Fibroblast of skin of right biceps (primary cell): ENCODE measurements around the gene CES2.
A peak's percentile ranks its signal among the peaks of the same experiment; 100 is the strongest.

Source experiments
- DNase-seq: peaks from one replicate; pipeline ENCODE4 v3.0.0-alpha.2; 2013

CES2 gene

DNA sequence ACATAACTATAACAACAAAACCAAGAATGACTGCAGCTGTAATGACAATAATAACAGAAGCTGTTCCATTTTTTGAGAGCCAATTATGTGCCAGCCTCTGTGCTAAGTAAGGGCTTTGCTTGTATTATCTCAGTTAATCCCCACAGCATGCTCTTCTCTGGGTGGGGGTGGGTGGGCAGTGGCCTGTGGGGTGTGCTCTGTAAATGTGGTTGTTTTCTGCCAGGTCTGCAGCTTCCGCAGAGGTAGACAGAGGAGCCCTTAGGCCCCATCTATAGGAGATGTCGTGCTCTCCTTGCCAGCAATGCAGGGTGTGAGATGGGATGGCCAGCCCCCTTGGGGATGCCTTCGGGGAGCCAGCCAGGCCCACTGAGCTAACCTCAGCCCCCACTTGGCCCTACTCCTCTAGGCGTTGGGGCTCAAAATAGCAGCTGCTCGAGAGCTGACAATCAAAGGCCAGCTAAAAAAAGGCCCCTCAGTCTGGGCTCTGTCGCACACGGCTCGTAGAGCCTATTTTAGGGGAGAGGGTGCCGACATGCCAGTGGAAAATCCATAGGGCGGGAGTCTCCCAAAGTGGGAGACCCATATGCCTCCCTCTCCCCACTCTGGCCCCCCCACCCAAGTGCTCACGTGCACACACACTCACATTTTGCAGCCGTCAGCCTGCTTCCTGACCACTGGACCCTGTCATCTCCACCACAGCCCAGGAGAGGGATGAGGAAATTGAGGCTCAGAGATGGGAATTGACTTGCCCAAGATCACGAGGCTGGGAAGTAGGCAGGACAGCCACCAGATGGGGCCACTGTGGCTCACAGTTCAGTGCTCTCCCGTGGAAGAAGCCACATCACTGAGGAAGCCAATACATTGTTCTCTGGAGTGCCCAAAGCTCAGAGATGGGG is 32.4 kb upstream of the CES2 start:
- no peak for DNase-seq

DNA sequence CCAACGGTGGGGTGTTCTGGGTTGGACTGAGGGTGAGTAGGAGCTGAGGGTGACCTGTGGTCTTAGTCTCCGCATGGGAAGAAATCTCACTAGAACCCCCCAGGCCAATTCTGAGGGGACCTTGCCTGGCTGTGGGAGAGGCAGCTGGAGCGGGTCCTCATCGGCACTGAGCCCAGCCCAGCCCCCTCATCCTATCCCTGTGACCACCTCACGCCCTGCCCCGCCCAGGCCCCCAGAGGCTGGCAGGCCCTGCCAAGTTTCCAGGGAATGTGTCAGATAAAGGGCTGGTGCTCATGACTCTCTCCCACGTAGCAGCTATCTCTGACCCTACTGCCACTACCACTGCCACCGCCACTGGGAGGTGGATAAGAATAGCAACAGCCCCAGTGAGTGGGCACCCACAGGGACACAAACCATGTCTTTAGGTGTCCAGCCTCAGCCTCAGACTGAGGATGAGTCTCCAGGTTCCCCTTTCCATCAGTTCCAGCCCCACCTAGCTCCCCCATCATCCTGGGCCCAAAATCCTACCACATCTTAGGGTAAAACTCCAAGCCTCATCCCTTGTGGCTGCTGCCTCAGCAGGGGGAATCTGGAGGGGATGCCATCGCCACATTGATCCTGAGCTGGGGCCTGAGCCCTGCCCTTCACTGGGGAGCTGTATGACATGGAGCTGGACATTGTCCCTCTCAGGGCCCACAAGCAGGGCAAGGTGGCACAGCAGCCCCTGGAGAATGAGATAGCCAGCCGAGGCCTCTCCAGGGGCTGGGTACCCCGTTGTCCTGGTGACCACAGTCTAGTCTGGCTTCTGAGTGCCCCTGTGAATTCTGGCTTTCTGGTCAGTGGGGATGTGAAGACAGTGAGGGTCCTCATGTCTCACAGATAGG is 31.5 kb upstream of the CES2 start:
- no peak for DNase-seq

DNA sequence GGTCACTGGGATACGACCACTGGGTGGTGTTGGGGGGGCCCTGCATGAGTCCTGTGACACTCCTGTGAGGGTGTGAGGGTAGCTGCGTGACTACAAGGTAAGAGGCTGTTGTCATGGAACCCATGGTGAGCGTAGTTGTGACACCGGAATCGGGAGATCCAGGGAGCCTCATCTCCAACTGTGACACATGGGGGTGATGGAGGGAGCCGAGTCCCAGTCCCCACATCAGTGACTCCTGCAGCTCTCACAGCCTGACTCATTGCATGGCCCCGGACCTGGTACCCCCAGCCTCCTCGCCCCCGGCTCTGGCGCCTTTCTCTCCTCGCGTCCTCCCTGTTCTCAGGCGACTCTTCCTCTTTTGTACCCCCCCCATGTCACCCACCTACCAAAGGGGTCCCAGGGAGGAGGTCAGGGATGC is 30.9 kb upstream of the CES2 start:
- DNase-seq = no peak

DNA sequence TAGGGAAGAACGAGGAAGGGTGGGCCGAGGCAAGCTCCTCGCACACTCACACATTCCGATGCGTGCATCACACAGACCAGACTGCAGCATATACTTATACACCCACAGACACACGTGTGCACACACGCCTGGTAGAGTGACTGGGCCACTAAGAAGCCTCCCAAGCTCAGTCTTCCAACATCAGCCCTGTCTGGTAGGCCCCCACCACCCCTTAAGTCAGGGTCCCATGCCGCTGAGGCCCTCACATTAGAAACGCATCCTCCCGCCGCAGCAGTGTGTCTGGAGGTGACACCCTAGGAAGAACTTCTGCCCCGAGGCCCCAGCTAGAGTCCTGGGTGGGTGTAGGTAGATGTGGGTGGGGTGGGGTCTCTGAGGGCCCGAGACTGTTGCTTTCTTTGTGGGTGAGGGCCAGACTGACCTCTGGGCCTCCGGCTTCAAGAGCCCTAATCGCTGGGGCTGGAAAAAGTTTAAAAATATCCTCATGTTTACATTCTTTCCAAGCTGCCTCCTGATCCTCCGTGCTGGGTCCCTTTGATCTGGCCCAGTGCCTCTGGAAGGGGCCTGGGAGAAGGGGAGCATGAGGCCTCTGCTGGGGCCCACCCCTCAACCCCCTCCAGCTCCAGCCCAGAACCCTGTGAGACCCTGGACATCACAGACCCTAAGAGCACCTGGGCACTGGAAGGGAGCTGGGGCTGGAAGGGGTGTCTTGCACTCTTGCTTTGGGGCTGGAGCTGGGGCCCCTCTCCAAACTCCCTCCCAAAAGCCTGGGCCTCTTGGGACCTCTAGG is 30.3 kb upstream of the CES2 start:
- peak; percentile 22 for DNase-seq

DNA sequence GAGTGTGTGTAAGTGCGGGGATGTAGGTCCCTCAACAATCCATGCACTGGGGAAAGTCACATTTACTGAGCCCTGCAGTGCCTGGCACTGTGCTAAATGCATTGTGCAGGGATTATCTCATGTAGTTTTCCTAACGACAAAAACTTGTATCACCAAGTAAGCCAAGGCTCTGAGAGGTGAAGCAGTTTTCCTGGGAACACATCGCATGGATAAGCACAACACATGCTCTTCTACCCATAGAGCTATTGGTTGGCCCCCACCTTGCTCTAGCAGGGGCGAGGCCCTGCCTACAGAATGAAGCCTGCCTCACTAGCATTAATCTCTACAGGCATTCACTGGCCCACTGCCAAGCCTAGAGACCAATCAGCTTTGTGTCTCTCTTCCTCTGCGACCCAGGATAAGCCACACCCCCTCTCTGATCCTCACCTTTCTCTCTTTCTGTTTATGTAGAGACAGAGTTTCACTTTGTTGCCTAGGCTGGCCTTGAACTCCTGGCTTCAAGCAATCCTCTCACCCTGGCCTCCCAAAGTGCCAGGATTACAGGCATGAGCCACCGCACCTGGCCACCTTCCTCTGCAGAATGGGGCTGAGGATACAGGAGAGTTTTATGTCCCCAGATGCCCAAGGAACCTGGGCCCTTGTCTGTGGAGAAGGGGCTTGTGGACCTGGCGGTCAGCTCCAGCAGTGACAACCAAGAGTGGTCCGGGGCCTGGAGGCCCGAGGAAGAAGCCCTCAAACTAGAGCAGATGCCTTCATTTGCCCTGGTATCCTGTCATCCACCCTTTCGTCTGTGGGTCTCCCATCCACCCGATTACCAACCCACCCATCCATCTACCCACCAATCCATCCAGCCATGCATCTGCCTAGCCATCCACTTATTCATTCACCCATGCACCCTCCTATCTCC is 29.4 kb upstream of the CES2 start:
- peak; percentile 22 for DNase-seq

DNA sequence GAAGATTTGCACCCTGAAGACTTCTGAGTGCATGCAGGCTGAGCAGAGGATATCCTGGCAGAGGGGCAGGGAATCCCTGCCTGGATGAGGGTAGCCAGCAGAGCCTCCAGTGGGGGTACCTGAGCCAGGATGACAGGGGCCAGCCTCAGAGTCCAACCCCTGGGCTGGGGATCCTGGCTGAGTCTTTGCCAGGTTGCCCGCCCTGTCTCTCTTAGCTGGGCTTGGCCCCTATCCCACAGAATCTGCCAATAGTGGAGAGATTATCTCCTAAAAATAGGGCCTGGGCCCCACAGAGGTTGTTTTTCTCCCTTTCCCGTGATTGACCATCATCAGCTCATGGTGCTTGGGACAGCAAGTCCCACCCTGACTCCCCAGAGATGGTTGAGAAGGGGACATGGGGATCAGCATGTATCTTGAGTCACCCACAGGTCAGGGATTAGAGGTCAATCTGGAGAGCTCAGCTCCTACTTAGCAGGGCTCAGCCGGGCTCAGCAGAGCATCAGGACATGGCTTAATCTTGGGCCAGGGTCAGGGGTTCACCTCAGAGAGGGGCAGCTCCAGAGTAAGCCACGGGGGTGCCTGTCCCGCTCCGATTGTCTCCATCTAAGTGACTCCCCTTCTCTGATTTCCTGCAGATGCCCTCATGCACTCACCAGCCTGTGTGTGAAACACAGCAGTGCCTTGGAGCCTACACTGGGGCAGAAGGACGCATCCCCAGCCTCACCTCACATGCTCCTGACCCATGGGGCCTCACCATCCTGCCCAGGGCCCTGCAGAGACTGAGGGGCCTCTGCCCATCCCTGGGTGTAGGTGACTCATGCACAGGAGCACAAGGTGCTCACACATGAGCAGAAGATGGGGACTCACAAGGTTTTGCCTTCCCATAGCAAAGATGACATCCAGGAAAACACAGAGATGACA is 28.1 kb upstream of the CES2 start:
- DNase-seq = no peak

DNA sequence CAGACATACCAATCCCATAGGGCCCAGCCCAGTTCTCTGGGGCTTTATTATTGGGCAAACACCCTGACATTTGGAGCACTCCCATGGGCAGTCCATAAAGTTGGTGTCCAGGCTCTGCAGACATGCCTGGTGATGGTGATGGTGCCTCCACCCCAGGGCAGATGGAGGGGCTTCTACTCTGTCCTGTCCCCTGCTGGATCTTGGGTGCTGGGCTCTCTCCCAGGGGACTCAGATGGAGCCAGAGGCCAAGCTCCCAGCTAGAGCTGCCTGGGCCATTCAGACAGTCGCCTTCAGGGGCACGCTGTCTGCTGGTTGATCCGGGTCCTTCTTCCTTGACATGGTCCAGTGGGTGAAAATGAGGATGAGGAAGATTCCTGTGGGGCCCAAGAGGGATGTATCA is 27.2 kb upstream of the CES2 start:
- no peak for DNase-seq

DNA sequence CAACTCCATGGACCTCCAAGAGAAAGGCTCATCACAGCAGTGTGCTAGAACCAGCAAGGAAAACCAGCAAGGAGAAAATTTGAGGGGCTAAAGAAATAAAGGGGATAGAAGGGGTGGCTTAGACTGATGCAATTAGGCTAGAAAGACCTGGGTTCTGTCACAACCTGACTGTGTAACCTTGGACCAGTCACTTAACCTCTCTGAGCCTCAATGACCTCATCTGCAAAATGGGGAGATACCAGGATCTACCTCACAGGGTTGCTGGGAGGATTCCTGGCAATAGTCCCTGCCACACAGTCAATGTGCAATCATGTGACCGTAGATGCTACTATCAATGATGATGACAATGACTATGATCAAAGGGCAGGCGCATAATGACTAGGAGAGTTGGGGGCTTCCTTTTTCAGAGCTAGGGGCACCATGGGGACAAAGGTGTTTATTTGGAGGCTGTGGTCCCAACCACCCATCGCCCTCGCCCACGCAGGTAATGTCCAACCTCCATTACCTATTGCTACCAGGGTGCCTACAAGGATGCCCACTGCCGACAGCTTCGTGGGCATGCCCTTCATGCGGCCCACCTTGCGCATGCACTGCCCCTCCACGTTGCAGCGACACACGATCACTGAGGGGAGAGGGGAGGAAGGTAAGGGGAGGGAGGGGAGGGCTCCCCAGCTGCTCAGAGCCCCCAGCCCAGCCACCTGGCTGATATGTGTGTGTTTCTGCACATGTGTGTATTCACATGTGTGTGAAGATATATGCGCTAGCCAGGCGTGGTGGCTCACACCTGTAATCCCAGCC is 26.4 kb upstream of the CES2 start:
- DNase-seq = no peak

DNA sequence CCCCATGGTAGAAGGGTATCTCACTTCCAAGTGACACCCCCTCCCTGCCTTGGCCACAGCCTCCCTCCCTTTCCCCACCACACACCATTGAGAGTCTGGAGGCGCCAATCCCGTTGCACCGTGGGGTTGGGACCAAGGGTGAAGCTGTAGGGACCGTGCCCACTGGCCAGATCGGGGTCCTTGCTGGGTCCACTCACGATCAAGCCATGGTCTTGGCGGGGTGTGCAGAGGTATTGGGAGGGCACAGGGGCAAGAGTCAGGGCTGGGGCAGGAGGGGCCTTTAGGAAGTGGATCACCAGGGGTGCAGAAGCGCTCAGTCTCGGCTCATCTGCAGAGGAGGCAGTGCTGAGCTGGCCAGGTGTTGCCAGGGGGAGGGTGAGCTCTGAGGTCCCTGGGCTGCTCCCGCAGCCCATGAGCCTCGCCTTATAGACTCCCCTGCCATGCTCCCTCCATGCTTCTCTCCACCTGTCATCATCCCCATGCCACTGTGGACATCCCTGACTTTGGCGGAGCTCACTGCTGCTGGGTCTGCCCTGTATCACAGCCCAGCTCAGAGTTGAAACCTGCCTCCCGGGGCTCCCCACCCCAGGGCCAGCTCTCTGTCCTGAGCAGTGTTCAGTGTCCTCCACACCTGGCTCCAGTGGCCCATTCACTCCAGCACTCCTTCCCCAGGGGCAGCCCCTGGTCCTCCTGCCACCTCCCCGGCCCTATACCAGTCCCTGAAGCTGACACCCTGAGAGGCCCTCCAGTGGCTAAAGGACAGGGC is 25.0 kb upstream of the CES2 start:
- DNase-seq = no peak

DNA sequence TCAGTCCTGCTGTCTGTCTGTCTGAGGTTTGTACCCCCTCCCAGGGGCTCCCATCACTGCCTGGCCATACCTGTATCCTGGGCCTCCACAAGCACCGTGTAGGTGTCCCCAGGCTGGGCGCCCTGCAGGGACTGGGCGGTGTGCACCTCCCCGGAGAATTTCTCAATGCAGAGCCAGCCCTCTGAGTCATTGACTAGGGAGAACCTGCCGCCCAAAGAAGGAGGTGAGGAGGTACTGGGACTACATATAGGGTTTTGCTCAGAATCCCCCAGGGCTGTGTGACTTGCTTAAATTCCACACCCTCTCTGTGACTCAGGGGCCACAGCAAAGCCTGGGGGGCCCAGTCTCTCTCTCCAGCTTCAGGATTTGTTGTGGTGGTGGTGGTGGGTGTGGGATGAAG is 24.2 kb upstream of the CES2 start:
- no peak for DNase-seq

DNA sequence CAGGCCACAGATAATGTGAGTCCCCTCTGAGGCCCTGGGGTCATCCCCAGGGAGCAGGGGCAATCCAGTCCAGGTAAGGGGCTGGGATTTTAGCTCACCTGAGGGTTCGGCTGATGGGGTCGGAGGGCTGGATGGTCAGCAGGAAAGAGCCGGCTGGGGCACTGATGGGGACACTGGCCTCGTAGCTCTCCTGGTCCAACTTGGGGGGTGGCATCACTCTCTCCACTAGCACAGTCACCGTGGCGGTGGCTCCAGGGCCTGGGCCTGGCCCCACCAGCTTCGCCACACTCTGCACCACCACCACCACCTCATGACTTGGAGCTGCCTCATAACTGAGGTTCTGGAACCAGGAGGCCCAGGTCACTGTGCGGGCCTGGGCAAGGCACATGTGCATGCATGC is 23.5 kb upstream of the CES2 start:
- no peak for DNase-seq

DNA sequence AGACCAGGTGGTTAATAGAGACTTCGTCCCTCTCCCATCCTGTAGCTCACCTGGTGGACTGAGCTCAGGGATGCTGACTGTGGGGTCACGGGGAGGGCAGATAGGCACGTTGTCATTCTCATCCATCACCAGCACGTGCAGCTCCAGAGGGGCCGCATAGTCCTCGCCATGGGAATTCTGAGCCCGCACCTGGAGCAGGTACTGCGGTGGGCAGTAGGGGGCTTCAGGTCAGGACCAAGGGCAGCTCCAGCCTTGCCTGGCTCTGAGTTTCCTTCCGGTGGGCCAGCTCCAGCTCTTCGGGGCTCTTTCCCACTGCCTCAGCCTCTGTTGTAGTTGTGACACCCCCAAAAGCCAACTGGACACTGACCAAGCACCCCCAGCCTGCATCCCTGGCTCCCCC is 22.2 kb upstream of the CES2 start:
- DNase-seq = no peak

DNA sequence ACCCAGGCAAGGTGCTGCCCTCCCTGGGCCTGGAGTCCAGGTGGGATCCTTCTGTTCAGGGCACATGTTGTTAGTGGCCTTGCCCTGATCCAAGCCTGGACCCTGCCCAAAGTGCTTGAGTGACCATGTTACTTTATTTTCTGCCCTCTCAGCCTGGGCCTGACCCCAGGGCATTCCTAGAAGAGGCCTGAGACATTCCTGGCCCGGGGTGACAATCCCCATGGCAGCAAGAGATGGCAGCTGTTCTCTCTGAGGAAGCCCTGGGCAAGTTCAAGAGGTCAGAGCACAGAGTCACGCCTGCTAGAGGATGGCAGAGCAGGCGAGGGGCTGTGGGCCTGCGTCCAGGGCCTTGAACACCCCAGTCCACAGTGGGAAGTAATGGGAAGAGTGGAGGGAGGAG is 21.6 kb upstream of the CES2 start:
- DNase-seq = no peak

DNA sequence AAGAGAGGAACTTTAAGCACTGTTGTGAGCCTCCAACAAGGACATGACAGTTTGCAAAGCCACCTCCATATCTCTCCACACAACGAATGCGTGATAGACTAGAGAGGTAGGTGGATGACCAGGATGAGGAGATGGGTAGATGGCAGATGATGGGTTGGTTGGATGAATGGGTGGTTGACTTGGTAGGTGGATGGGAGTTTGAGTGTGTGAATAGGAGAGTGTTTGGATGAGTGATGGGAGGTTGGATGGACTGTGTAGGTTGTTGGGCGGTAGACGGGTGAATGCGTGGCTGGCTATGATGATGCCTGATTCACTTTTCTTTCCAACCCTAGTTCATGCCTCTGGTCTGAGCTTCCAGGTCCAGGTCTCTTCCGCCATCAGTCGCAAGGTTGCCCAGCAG is 20.8 kb upstream of the CES2 start:
- no peak for DNase-seq

DNA sequence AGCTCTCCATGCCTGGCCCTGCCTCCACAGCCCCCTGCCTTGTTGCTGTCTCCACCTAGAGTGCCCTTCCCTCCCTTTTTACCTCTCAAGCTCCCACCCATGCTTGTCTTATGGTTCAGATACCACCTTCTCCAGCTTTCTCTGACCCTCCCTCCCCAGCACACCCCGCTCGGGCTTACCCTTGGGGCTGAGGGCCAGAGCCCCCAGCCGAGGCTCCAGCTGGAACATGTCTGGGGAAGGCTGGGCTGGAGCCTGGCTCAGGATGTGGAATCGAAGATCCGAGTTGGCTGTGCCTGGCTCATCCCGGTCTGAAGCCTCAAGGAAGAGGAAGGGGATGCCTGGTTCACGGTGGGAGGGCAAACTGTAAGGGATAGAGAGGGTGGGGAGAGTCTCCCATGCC is 20.3 kb upstream of the CES2 start:
- no peak for DNase-seq

DNA sequence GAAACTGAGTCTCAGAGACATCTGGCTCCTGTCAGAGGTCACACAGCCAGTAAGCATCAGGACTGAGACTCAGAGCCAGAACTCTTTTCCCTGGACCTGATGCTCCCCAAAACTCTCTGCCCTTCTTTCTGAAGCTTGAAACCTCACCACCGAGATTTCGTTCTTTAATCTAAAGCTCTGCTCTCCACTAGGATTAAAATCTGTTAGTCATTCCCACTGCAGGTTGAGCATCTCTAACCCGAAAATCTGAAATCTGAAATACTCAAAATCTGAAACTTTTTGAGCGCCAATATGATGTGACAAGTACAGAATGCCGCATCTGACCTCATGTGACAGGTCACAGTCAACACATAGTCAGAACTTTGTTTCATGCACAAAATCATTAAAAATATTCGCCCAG is 18.8 kb upstream of the CES2 start:
- no peak for DNase-seq

DNA sequence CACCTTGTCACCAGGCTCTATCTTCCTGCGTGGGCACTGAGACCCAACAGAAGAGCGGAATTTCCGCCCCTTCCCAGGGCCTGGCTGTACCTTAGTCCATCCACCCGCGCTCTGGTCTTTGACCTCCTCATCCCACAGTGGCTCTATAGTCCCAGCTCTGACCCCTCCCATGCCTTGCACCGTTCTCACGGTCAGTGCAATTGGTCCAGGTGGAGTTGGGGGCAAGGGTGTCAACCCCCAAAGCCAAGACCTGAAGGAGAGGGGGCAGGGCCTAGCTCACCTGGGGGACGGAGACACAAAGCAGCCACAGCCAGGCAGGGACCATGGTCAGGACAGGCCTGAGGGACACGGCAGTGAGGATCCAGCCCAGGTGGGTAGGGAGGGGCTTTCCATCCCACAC is 17.6 kb upstream of the CES2 start:
- DNase-seq = no peak

DNA sequence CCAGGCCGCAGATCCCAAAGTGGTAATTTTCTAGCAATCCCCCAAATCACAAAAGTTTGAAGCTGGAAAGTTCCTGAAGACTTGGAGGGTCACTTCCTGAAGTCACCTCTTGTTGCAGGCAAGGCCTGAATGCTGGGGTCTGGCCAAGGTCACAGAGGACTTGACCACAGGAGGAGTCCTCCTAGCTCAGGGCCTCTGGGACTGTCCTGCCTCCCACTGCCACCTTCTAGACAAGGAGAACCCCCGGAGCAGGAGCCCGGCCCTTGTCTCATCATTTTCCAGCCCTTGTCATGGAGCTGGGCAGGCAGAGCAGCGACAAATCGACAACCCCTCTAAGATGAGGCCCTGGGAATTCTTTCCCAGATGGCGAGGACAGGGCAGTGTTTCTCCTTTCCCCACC is 17.0 kb upstream of the CES2 start:
- no peak for DNase-seq

DNA sequence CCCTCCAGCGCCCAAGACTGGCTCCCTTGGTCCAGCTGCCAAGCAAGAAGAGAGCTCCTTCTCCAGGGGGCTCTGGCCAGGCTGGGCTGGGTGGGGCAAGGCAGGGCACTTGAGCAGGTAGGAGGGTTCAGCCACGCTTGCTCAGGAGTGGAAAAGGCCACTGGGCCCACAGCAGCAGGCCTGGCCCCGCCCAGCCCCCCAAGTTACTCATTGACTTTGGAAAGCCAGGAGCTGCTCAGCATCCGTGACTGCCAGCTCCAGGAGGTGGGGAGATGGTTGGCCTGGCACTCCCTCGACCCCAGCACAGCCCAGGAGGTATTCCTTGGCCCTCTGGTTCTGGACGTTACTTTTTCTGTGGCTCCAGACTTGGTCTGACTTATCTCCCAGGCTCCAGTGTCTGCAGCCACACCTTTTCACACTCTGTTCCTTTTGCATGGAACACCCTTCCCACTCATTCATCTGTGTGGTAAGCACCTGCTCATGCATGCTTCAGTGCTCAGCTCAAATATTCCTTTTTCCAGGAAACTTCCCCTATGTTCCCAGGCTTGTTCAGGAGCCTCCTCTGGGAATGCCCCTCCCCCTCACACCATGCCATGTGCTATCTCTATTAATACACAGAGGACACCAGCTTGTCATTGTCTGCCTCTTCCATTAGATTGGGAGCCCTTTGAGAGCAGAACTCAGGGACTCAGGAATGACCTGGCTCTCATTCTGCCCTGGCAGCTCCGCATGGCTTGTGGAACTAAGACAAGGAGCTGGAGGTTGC is 16.3 kb upstream of the CES2 start, which contains the start of gene CDH16:
Gene CDH16, minus strand, starts transcription at position 83 of the 766 bp plus-strand sequence. CDS start 820 bp downstream, outside the sequence.
- DNase-seq = no peak
